NCI-H1092 treated with DMSO at 0.1 percent for 48 hours (cell line): ENCODE results near the gene MEGF10.
"Not testable (repeated sequence)": the region's sequence is repeated elsewhere in the genome, so short reads cannot be mapped to it uniquely, and the experiment has no call there.

Experiments
- DNase-seq: peaks from one replicate; lab custom pipeline; 2025; lab: John Stamatoyannopoulos, UW

The MEGF10 gene

GRCh38 chr5:127298036-127298429, 7.4 kb downstream of the MEGF10 start:
- no peak for DNase-seq

DNA sequence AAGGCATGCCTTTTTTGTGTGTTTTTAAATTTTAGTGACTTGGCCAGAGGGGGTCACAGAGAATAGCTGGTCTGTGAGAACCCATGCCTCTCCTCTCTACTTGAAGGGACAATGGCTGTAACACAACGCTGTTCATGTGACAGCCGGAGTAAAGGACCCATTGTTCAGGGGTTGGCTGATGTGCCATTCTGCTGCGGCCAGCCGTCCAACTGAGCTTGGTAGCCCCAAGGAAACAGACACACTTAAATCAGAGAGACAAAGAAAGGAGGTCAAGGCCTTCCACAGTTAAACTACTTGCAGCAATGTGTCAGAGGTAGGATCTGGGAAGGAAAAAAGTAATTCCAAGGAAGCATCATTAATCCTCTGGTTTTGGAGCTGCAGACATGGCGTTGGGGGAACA, 8.1 kb downstream of the MEGF10 start:
- DNase-seq, result no peak

DNA sequence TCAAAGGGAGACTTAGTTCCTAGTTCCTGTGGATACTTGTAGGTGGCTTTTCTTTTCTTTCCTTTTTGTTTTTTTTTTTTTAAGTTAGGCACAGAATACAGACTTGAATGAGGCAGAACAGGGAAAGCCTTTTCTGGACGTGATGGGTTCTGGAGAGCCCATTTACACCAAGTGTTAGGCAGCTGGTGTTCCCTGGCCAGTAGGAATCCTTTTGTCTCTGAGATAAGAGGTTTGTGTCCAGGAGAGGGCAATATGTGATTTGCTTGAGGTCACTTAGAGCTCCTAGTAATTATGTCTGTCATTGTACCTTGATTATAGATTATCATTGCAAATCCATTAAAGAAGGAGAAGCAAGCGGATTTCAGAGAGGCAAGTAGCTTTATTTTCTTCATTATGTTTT, 9.1 kb downstream of the MEGF10 start:
- DNase-seq, result peak; percentile 34

DNA sequence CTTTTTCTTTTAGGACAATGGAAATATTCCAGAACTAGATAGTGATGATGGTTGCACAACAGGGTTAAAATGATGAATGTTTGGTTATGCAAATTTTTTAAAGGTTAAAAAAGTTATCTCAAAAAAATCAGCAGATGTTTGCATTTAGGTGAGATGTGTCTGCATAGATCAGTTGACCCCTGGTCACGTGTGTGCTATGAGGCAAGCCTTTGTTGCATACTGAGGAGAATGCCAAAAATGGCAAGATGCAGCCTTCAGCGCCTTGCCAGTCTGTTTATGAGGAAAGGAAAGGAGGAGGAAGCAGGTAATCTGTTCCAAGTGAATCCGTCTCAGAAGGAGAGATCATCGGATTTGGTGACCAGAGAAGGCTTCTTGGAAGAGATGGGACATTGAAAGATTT, 11.9 kb downstream of the MEGF10 start:
- DNase-seq, result no peak

- DNase-seq, result no peak
Observed at GRCh38 chr5:127303404-127303803, 12.8 kb downstream of the MEGF10 start.

GRCh38 chr5:127305493-127305892, 14.9 kb downstream of the MEGF10 start:
- no peak for DNase-seq

GRCh38 chr5:127306036-127306435, 15.4 kb downstream of the MEGF10 start:
- DNase-seq, result no peak

DNA sequence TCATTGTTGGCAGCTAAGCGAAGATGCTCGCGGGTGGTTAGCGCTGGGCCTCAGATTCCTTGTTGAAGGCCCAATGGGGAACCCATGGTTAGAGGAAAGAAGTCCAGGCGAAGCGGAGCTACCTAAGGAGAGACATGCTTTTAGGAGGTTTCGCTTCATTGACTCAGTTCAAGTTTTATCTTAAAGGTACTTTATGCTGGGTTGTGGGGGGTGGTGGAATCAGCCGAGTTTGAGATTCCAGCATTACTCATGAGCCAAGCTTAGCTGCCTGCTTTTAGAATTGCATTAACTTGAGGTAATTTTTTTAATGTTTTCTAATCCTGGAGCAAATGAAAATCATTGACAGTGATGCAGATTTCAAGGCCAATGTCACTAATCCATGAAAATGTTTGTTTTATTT, 16.1 kb downstream of the MEGF10 start:
- no peak for DNase-seq

- no peak for DNase-seq
Observed at GRCh38 chr5:127307868-127308267, 17.3 kb downstream of the MEGF10 start.

DNA sequence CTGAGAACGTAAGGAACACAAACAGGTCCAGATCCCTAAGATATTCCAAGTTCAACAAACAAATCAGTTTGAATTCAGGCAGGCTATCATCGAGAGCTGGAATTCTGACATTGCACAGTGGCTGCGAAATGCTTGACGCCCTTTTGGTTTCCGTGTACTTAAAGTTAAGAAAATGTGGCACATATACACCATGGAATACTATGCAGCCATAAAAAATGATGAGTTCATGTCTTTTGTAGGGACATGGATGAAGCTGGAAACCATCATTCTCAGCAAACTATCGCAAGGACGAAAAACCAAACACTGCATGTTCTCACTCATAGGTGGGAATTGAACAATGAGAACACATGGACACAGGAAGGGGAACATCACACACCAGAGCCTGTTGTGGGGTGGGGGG, 17.7 kb downstream of the MEGF10 start:
- not testable (repeated sequence) for DNase-seq

DNA sequence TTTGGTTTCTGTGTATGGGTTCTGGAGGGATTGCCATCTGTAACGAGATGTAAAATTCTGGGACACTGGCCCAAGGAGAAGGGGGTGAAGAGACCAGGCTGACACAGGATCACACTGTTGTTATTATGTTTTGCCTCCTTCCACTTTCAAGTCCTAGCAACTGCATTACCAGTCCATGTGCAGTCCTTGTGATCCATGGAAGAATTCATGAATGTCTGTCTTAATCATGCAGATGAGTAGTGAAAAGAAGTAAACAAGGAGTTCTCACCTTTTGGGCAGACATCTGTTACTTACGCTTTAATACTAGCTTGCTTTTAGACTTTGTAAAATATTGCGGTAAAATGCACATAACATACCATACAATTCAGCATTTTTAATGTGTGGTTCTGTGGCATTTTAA, 18.3 kb downstream of the MEGF10 start:
- no peak for DNase-seq

DNA sequence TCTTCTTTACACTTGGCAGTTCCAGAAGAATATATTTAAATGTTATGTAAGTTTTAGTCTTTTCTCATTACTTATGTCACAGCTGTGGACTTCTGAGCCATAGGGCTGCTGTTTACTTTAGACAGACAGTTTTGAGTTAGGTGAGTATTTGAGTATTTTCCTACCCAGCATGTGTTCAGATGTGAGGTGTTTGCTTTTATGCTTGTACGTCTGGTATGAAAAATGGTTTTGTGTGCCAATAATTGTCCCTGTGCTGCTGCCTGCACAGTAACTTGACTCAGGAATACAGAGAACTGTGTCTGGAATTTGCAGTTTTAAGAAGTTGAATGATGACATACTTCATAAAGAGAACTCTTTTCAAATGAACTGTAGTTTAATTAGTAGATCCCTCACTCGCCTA, 20.8 kb downstream of the MEGF10 start:
- DNase-seq, result peak; percentile 44

GRCh38 chr5:127311781-127312525, 21.4 kb downstream of the MEGF10 start:
- peak; percentile 49 for DNase-seq

GRCh38 chr5:127313379-127313778, 22.8 kb downstream of the MEGF10 start:
- no peak for DNase-seq

GRCh38 chr5:127313847-127314473, 23.4 kb downstream of the MEGF10 start:
- peak; percentile 16 for DNase-seq

DNA sequence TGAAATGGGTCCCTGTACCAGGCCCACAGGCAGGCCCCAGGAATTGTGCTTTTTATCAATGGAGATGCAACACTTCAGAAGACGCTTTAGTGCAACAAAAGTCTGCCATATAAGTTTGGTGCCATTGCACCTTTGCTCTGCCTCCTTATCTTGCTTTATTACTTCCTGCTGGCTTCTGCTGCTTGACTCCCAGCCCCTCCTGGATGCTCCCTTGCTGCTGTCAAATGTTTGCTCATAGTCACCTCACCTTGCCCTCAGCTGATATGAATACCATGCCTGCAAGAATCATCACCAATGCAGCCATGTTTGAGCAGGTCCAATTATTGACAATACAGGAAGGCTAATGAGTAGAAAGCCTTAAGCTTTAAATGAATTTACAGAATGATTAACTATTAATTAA, 25.4 kb downstream of the MEGF10 start:
- DNase-seq, result no peak

DNA sequence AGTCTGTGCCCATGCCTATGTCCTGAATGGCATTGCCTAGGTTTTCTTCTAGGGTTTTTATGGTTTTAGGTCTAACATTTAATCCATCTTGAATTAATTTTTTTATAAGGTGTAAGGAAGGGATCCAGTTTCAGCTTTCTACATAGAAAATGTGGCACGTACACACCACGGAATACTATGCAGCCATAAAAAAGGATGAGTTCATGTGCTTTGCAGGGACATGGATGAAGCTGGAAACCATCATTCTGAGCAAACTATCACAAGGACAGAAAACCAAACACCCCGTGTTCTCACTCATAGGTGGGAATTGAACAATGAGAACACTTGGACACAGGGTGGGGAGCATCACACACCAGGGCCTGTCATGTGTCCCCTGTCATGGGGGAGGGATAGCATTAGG, 26.8 kb downstream of the MEGF10 start:
- DNase-seq, result not testable (repeated sequence)

GRCh38 chr5:127320032-127320965, 29.7 kb downstream of the MEGF10 start:
- no peak for DNase-seq

- no peak for DNase-seq
Observed at GRCh38 chr5:127321465-127321864, 30.9 kb downstream of the MEGF10 start.

DNA sequence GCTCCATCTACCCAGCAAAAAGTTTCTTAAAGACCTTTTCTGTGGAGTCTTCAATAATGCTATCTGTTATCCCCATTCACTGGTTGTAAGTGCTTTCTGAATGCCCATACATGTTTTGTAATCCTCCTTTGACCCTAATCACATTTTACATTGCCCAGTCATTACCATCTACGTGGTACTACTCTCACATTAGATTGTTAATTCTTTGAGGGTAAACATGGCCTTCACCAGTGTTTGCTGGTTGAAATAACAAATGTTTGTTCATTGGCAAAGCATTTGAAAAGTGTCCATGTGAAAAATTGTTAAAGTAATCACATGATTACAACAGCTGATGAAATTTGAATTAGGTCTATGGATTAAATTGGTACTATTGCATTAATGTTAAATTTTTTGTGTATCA, 31.8 kb downstream of the MEGF10 start:
- no peak for DNase-seq

DNA sequence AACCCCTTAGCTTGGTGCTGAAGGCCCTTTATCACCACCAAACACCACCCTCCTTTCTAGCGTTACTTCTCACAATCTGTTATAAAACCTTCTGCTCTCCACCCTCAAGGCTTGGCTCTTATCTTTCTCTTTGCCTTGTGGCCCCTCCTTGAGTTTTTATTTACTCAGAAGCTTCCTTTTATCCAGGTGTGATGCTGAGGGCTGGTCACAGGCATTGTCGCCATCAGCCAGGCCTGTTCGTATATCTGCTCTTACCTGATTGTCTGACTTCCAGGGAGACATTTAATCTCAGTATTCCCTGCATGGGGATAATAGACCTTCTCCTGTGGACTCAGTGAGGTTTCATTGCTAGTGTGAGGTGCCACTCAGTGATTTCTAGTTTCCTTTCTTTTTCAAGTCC, 34.2 kb downstream of the MEGF10 start:
- no peak for DNase-seq

GRCh38 chr5:127326431-127326830, 35.8 kb downstream of the MEGF10 start:
- DNase-seq, result no peak
